NT2/D1 (cell line): Measurements from ENCODE around the gene SRRM4.

Source experiments
- YY1 ChIP-seq: IDR thresholded peaks from 2 replicates; pipeline ENCODE4 v1.6.1; 2011; ENCODE audit not compliant: insufficient read length, insufficient read depth
- ZNF274 ChIP-seq: IDR thresholded peaks from 2 replicates; pipeline ENCODE4 v1.6.1; 2011; ENCODE audit warnings: mild to moderate bottlenecking, low read depth, low read length

DNA sequence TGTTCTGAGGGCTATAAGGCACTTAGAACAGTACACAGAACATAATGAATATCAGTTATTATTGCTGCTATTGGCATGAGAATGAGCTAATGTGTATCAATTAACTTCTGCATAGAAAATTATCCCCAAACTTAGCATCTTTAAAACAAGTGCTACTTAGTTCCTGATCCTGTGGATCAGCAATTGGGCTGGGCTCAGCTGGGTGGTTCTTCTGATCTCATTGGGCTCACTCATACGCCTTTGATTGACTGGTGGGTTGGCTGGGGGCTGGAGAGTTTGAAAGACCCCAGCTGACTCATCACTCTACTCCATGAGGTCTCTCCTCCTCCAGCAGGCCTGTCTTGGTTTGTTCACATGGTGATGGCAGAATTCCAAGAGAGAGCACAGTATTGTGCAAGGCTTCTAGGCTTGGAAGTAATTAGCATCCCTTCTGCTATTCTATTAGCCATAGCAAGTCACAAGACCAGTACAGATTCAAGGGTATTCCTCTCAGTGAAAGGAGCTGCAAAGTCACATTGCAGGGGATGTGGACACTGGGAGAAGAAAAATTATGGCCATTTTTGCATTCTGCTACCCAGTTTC, 170.2 kb downstream of the SRRM4 start:
- TF ChIP-seq ZNF274, result no peak
- no peak for TF ChIP-seq YY1
